Ovary (tissue), 3 donors: ENCODE data around the gene SET.

Experiments
- EP300 ChIP-seq: sonication (generic); formaldehyde crosslinking; IDR thresholded peaks from one replicate; pipeline ENCODE4 v1.6.1; 2017; ENCODE audit warnings: antibody characterized with exemption
- POLR2A ChIP-seq: fragments of 450-650 bp; IDR thresholded peaks from one replicate; pipeline ENCODE4 v1.6.1; 2017; ENCODE audit warnings: antibody characterized with exemption, mild to moderate bottlenecking, moderate library complexity
- TF ChIP-seq, protein P1 (sequence below), 3 donors: fragments of 450-650 bp in 2 of 3; fragments of 200-600 bp in 1 of 3; IDR thresholded peaks; one replicate each; pipeline versions ENCODE4 v1.5.1 to v1.8.0; 2016 to 2022; ENCODE audit warnings: antibody characterized with exemption in 3 of 3, mild to moderate bottlenecking in 1 of 3
- donor health status: DM: no; HTN: no; CAD: no.

DNA sequence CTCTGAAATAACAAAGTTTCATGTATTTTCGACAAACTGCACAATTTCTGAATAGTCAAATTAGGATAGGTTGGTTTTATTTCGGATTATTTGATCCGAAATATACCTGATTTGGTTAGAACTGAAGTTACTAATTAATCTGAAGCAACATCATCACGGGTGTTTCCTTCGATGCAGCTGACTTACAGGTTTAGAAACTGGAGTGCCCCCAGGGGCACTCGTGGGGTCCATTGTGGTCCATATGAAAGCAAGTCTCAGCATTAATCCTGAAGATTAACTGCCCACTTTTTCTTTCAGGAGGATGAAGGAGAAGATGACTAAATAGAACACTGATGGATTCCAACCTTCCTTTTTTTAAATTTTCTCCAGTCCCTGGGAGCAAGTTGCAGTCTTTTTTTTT, 5.3 kb downstream of the SET start:
- no peak for TF ChIP-seq EP300
- TF ChIP-seq, protein P1, sequence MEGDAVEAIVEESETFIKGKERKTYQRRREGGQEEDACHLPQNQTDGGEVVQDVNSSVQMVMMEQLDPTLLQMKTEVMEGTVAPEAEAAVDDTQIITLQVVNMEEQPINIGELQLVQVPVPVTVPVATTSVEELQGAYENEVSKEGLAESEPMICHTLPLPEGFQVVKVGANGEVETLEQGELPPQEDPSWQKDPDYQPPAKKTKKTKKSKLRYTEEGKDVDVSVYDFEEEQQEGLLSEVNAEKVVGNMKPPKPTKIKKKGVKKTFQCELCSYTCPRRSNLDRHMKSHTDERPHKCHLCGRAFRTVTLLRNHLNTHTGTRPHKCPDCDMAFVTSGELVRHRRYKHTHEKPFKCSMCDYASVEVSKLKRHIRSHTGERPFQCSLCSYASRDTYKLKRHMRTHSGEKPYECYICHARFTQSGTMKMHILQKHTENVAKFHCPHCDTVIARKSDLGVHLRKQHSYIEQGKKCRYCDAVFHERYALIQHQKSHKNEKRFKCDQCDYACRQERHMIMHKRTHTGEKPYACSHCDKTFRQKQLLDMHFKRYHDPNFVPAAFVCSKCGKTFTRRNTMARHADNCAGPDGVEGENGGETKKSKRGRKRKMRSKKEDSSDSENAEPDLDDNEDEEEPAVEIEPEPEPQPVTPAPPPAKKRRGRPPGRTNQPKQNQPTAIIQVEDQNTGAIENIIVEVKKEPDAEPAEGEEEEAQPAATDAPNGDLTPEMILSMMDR (IDR thresholded peaks at IDR 0.05): no peak
- no peak for TF ChIP-seq POLR2A
